GM19099 (cell line): ENCODE measurements around the gene SHH.

Source experiments
- POLR2A ChIP-seq: IDR thresholded peaks from 3 replicates; pipeline ENCODE4 v1.6.1; 2011; ENCODE audit warnings: low read depth; ENCODE audit not compliant: insufficient read length; ENCODE audit errors: extremely low read depth

SHH gene

DNA sequence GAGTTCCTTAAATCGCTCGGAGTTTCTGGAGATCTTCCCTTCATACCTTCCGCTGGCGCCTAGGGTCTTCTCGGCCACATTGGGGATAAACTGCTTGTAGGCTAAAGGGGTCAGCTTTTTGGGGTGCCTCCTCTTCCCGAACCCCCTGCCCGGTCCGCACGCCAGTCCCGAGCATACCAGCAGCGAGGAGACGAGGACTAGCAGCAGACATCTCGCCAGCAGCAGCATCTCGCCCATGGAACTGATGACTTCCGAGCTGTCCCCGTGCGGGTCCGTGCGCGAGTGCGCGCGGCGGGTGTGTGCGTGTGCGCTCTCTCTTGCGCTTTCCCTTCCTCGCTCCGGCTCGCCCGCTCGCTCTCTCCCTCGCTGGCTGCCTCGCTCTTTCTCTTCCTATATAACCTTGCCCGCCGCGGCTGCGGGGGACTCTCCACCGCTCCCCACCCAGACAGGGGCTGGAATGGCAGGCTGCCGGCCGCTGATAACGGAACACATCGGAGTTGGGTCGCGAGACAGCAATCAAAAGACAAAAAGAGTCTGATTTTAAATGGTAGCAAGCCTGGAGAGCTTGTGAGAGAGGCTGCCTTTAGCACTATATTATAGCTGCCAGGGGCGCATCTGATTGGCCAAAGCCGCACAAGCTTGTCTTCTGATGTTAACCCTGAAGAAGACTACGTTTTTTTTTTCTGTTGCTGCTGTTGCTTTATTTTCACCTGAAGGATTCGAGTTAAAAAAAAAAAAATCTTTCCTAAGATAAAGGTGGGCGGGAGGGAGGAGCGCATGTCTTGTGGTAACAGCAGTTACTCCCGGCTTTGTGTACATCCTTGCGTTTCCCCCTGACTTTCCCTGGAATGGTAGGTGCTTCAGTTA lies at the start of gene SHH:
SHH (minus strand) TSS at position 569 of the 867 bp plus-strand sequence; CDS start at position 228, 341 bp downstream.
- no peak for TF ChIP-seq POLR2A

- TF ChIP-seq POLR2A, result no peak
These were observed 49.2 kb upstream of the SHH start for GRCh38 chr7:155861480-155861868.

- no peak for TF ChIP-seq POLR2A
These were observed 48.7 kb upstream of the SHH start for GRCh38 chr7:155860840-155861479.

DNA sequence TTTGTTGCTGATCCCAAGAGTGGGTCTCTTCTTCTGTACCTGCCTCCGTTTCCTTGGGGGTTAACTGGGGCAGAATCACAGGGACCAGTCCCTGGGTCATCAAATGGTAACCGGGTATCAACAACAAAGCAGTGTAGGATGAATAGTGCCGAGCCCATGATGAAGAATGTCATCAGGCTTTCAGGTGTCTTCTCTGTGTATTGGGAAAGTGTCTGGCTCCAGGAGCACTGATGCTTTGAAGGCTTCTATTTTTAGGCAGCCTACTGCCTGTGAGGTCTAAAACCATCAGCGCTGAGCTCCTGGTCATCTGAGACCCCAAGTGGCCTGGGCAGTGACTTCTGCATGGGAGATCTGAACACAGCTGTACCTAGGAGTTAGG lies 48.2 kb upstream of the SHH start:
- TF ChIP-seq POLR2A, result no peak

- TF ChIP-seq POLR2A, result no peak
These were observed 46.3 kb upstream of the SHH start for GRCh38 chr7:155858521-155859061.

GRCh38 chr7:155857141-155857540 lies 44.9 kb upstream of the SHH start:
- TF ChIP-seq POLR2A, result no peak

GRCh38 chr7:155856656-155857055 lies 44.4 kb upstream of the SHH start:
- TF ChIP-seq POLR2A, result no peak

DNA sequence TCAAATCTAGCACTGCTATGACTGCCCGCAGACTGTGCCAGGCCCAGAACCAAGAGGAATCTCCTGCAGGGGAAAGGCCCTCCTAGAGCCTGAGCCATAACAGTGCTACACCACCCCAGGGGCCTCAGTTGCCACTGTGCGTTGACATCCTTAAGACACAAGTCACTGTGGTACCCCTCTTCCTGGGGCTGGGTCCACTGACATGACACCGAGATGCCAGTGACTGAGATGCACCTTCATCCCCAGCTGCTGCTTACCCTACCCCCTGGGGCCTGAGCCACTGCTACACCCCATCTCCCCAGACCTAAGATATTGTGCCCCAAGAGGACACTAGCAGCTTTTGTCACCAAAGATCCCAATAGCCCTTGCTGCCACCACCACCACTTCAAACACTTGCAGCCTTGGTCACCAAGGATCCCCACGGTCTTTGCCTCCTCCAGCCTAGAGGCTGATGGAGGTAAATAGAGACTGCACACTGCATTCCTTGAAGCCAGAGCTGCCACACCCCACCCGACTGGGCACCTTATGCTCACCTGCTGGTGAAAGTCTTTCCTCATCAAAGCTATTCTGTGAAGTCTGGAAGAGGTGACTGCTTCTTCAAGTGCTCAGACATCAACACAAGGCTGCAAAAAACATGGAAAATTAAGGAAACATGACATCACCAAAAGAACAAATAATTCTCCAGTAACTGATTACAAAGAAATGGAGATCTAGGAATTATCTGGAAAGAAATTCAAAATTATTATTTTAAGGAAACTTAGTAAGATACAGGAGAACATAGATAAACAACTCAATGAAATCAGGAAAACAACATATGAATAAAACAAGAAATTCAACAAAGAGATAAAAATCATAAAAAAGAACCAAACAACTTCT lies 40.4 kb upstream of the SHH start:
- no peak for TF ChIP-seq POLR2A

GRCh38 chr7:155851892-155852291 lies 39.6 kb upstream of the SHH start:
- no peak for TF ChIP-seq POLR2A

DNA sequence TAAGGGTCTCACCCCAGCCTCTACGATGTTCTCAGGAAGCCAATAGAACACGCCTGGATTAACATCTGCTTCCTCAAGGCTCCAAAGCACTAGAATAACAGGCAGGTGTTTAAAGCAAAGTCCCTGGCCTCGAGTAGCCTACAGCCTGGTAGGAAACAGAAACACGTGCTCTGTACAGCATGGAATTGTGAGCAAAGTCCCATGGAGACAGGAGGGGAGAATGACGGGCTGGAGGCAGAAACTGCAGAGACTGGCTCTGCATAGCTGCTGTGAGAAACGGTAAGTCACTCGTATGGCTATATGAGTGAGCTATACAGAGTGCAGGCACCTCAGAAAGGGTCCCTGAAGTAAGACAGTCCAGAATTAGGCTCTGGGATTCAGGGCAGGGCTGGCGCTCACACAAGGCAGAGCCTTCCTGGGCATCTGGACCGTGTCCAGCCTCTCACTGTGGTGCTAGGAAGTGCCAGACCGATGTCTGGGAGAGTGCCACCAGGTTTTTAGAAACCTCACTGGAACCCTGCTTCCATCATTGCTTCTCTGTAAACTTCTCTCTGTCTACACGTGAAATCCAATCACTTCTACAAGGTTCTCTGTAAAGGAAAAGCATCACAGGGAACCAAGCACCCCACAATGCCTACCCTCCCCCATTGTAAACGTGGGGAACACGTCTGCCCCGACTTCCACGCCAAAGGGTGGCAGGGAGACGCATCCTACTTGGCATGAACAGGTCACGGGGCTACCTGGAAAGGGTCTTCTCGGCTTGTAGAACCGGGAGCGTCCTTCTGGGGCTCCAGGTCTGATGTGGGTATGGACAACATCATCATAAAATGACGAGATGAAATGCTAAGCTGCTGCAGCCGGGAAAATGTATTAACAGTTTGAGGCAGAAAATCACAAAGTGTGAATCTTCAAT lies 38.8 kb upstream of the SHH start:
- TF ChIP-seq POLR2A, result no peak

GRCh38 chr7:155850001-155850436 lies 37.8 kb upstream of the SHH start:
- no peak for TF ChIP-seq POLR2A

DNA sequence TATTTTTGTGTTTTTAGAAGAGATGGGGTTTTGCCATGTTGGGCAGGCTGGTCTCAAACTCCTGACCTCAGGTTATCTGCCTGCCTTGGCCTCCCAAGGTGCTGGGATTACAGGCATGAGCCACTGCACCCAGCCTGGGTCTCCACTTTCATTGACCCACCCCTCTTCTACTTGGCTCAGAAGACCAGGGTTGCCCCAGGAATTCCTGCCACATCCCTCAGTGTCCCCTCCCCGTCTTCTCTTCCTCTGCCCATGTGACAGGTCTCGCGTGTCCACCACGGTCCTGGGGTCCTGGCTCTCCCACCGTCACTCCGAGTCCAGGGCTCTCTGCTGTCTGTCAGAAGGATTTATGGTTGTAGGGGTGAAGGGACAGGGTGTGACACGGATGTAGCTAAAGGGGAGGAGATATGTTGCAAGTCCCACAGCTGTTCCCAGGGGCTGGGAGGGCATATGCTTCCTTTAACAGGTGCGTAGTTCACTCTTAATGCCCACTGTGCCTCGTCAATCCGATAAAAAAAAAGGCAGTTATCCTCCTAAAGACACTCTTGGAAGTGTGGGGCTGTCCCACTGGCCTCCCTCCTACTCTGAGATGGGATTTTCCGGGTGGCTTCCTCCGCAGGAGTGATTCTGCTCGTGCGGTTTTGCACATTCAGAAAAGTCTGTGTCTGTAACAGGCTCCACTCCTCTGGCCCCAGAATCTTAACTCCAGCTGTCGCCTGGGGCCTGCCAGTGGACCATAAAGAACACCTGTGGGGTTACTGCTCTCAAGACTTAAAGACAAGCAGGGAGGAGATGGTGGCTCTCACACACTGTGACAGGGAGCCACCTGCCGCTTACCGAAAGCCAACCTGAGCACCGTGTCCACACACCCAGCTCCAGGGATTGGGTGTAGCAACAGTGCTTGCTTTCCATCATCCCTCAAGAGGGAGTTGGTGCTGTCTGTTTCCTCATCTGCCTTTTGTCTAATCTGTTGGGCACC lies 36.7 kb upstream of the SHH start:
- no peak for TF ChIP-seq POLR2A
